Mammary epithelial cell (primary cell): ENCODE data around the gene ADO.

Experiments
- EZH2 ChIP-seq: IDR thresholded peaks from 2 replicates; pipeline ENCODE4 v1.6.1; 2012; ENCODE audit warnings: low read length, inconsistent platforms, borderline replicate concordance
- TF ChIP-seq, protein P1 (sequence below), 2 donors: IDR thresholded peaks in 1 of 2; conservative IDR thresholded peaks in 1 of 2; 2 replicates each; pipeline ENCODE4 v1.5.1; 2011 to 2012; ENCODE audit warnings: inconsistent platforms in 2 of 2, low read length in 2 of 2, mild to moderate bottlenecking in 2 of 2, control low read depth in 1 of 2, low read depth in 1 of 2; ENCODE audit not compliant: insufficient read depth in 1 of 2; ENCODE audit errors: extremely low read depth in 1 of 2

DNA sequence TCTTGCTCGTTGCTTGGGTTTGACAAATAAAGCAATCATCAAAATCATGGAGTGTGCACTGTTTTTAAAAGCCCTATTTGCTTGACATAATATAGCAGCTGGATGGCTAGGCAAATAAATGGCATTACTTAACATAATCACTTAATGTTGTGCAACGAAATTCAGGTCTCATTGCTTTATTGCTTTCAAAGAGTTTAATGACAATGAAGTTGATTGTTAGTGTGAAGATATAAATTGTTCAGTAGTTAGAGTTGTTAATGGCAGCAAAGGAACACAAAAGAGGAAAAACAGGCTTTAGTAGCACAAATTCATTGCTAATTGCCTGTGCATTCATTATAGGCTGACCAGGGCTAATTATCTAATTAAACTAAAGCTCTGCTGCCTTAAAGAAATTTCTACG, 7.6 kb upstream of the ADO start:
- TF ChIP-seq, protein P1, sequence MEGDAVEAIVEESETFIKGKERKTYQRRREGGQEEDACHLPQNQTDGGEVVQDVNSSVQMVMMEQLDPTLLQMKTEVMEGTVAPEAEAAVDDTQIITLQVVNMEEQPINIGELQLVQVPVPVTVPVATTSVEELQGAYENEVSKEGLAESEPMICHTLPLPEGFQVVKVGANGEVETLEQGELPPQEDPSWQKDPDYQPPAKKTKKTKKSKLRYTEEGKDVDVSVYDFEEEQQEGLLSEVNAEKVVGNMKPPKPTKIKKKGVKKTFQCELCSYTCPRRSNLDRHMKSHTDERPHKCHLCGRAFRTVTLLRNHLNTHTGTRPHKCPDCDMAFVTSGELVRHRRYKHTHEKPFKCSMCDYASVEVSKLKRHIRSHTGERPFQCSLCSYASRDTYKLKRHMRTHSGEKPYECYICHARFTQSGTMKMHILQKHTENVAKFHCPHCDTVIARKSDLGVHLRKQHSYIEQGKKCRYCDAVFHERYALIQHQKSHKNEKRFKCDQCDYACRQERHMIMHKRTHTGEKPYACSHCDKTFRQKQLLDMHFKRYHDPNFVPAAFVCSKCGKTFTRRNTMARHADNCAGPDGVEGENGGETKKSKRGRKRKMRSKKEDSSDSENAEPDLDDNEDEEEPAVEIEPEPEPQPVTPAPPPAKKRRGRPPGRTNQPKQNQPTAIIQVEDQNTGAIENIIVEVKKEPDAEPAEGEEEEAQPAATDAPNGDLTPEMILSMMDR (conservative IDR thresholded peaks at IDR 0.05 in 1 of 2, IDR thresholded peaks at IDR 0.05 in 1 of 2; ENCODE audit: extremely low read depth in 1 of 2, insufficient read depth in 1 of 2, low read depth in 1 of 2, low read length in 2 of 2), result no peak
- TF ChIP-seq EZH2, result no peak
